Fibroblast of gingiva (primary cell): Measurements from ENCODE around the gene FARP1.

Source experiments
- DNase-seq: peaks from one replicate; pipeline ENCODE4 v3.0.0-alpha.2; 2011; ENCODE audit warnings: low read depth

The FARP1 gene

GRCh38 chr13:98141509-98142379 lies 1.1 kb upstream of the FARP1 start:
- no peak for DNase-seq

- DNase-seq: no peak
Measured at GRCh38 chr13:98143157-98143553, 261 bp downstream of the FARP1 start.

GRCh38 chr13:98143601-98144026 lies 720 bp downstream of the FARP1 start:
- no peak for DNase-seq

- peak; percentile 53 for DNase-seq
Measured at GRCh38 chr13:98144027-98144741, 1.3 kb downstream of the FARP1 start.

- peak; percentile 67 for DNase-seq
Measured at GRCh38 chr13:98144801-98145350, 2.0 kb downstream of the FARP1 start.

GRCh38 chr13:98147521-98147920 lies 4.6 kb downstream of the FARP1 start:
- no peak for DNase-seq

GRCh38 chr13:98150832-98151479 lies 8.1 kb downstream of the FARP1 start:
- DNase-seq: no peak

- DNase-seq: peak; percentile 24
Measured at GRCh38 chr13:98155475-98156109, 12.7 kb downstream of the FARP1 start.

GRCh38 chr13:98156259-98156658 lies 13.4 kb downstream of the FARP1 start:
- no peak for DNase-seq

GRCh38 chr13:98157188-98157587 lies 14.3 kb downstream of the FARP1 start:
- DNase-seq: no peak

GRCh38 chr13:98157609-98158008 lies 14.7 kb downstream of the FARP1 start:
- no peak for DNase-seq

- DNase-seq: no peak
Measured at GRCh38 chr13:98158172-98158899, 15.4 kb downstream of the FARP1 start.

- no peak for DNase-seq
Measured at GRCh38 chr13:98162935-98163334, 20.0 kb downstream of the FARP1 start.

- DNase-seq: no peak
Measured at GRCh38 chr13:98169331-98169730, 26.4 kb downstream of the FARP1 start.

GRCh38 chr13:98171900-98172589 lies 29.2 kb downstream of the FARP1 start:
- peak; percentile 34 for DNase-seq

GRCh38 chr13:98172590-98173422 lies 29.9 kb downstream of the FARP1 start:
- no peak for DNase-seq

- DNase-seq: peak; percentile 96
Measured at GRCh38 chr13:98173431-98174152, 30.7 kb downstream of the FARP1 start.

GRCh38 chr13:98174307-98174706 lies 31.4 kb downstream of the FARP1 start:
- peak; percentile 15 for DNase-seq

- peak; percentile 21 for DNase-seq
Measured at GRCh38 chr13:98175043-98175442, 32.1 kb downstream of the FARP1 start.
